Testis (tissue), 3 donors: ENCODE data around the gene TCF4. TPM values are rescaled to one million over a fixed set of nuclear protein-coding genes. Genes with fewer than 3 reads are reported as not detected.

Experiments used
- DNase-seq: peaks from one replicate; pipeline ENCODE4 v3.0.0-alpha.2; 2019
- H3K27ac ChIP-seq, 2 donors: fragments of 200-600 bp; sonication (generic); one replicate each; pipeline ENCODE4 v1.5.1; 2019
- H3K27me3 ChIP-seq: fragments of 200-600 bp; sonication (generic); one replicate; pipeline ENCODE4 v1.5.1; 2019
- H3K36me3 ChIP-seq: fragments of 200-600 bp; sonication (generic); one replicate; pipeline ENCODE4 v1.5.1; 2017; ENCODE audit warnings: low read depth; ENCODE audit errors: missing control alignments
- H3K4me1 ChIP-seq: fragments of 200-600 bp; sonication (generic); one replicate; pipeline ENCODE4 v1.5.1; 2019
- H3K4me3 ChIP-seq, 2 donors: fragments of 200-600 bp; sonication (generic); one replicate each; pipeline ENCODE4 v1.5.1; 2017 to 2019
- H3K9me3 ChIP-seq: fragments of 200-600 bp; sonication (generic); one replicate; pipeline ENCODE4 v1.5.1; 2017
- CTCF ChIP-seq, 3 experiments: fragments of 450-650 bp in 2 of 3; fragments of 200-600 bp in 1 of 3; sonication (generic) in 1 of 3; IDR thresholded peaks; one replicate each; pipeline ENCODE4 v1.5.1; 2016 to 2019; ENCODE audit warnings: antibody characterized with exemption in 3 of 3, mild to moderate bottlenecking in 2 of 3, moderate library complexity in 1 of 3
- POLR2A ChIP-seq: fragments of 450-650 bp; IDR thresholded peaks from one replicate; pipeline ENCODE4 v1.6.1; 2017; ENCODE audit warnings: antibody characterized with exemption, mild to moderate bottlenecking, moderate library complexity
- WGBS, 2 donors: methylation state at CpG; one replicate each; pipeline ENCODE4 v1.1.5; 2018; 5-methylcytosine and 5-hydroxymethylcytosine counted together
- intact Hi-C: fragments of 100-400 bp; cut with DNase I; formaldehyde crosslinking; loops from one replicate; pipeline ENCODE4 v1.15.1; 2023; ENCODE audit warnings: low total_unique reads
- polyA plus RNA-seq: library from polyadenylated mRNA; stranded (reverse); fragments of 350-450 nt; fragmentation: Illumina TruSeq; extraction: RNeasy Lipid Tissue Mini Kit (QIAGEN cat#74804); gene quantifications from one replicate; pipeline ENCODE4 v1.2.3, GENCODE V29; 2014; ENCODE audit warnings: low read depth, low replicate concordance; ENCODE audit not compliant: insufficient read depth
- total RNA-seq, 2 donors: library from RNA; depleted of rRNA; stranded (reverse); fragments of >200 nt; gene quantifications; one replicate each; pipeline ENCODE4 v1.2.3, GENCODE V29; 2016

TCF4 gene
- total and polyA plus RNA-seq, 3 donors from 2014 or later, result 50.8 to 122 (median 110) TPM

- no peaks in the 10 kb centered on the region for H3K9me3 ChIP-seq
- intact Hi-C loops, result no loop called here
- H3K27ac ChIP-seq, result no peak overlapping the region
- no peaks in the 10 kb centered on the region for H3K36me3 ChIP-seq
- TF ChIP-seq POLR2A, result no peak
- TF ChIP-seq CTCF (IDR thresholded peaks at IDR 0.05), result no peak
- no peak for DNase-seq
- H3K4me1 ChIP-seq, result no peaks in the 10 kb centered on the region
- H3K4me3 ChIP-seq, result no peak overlapping the region
- H3K27me3 ChIP-seq, result no peaks in the 10 kb centered on the region
- WGBS, 2 donors, result 84 to 88% methylated on average over 3 of the region's 3 CpGs
Measured at GRCh38 chr18:55296778-55297177, 291.2 kb downstream of the TCF4 start.

GRCh38 chr18:55296115-55296514, 291.9 kb downstream of the TCF4 start:
- H3K27ac ChIP-seq, result no peak overlapping the region
- H3K4me1 ChIP-seq, result no peaks in the 10 kb centered on the region
- H3K36me3 ChIP-seq, result no peaks in the 10 kb centered on the region
- no peak for DNase-seq
- 80 to 81% methylated on average over 2 of the region's 2 CpGs for WGBS, 2 donors
- H3K27me3 ChIP-seq, result no peaks in the 10 kb centered on the region
- H3K4me3 ChIP-seq, result no peak overlapping the region
- no peaks in the 10 kb centered on the region for H3K9me3 ChIP-seq
- intact Hi-C loops, result no loop called here
- no peak for TF ChIP-seq CTCF (IDR thresholded peaks at IDR 0.05)
- TF ChIP-seq POLR2A, result no peak

- no peak overlapping the region for H3K4me3 ChIP-seq
- no peak for DNase-seq
- intact Hi-C loops, result no loop called here
- H3K27me3 ChIP-seq, result no peaks in the 10 kb centered on the region
- TF ChIP-seq POLR2A (no peak), CTCF (IDR thresholded peaks at IDR 0.05) (no peak)
- 89 to 94% methylated on average over 2 of the region's 2 CpGs for WGBS, 2 donors
- no peaks in the 10 kb centered on the region for H3K9me3 ChIP-seq
- H3K4me1 ChIP-seq, result no peaks in the 10 kb centered on the region
- no peak overlapping the region for H3K27ac ChIP-seq
- no peaks in the 10 kb centered on the region for H3K36me3 ChIP-seq
Measured at GRCh38 chr18:55290898-55291297, 297.1 kb downstream of the TCF4 start.

GRCh38 chr18:55289775-55290174, 298.2 kb downstream of the TCF4 start:
- no peak for DNase-seq
- Histone ChIP-seq H3K9me3 (no peaks in the 10 kb centered on the region), H3K4me1 (no peaks in the 10 kb centered on the region), H3K27me3 (no peaks in the 10 kb centered on the region), H3K4me3 (no peak overlapping the region), H3K36me3 (no peaks in the 10 kb centered on the region), H3K27ac (no peak overlapping the region)
- TF ChIP-seq CTCF (IDR thresholded peaks at IDR 0.05) (no peak), POLR2A (no peak)
- intact Hi-C loops, result no loop called here
- 62 to 68% methylated on average over 2 of the region's 2 CpGs for WGBS, 2 donors

- H3K27ac ChIP-seq, result no peak overlapping the region
- intact Hi-C loops, result no loop called here
- no peaks in the 10 kb centered on the region for H3K36me3 ChIP-seq
- no peak for DNase-seq
- 57 to 59% methylated on average over 3 of the region's 3 CpGs for WGBS, 2 donors
- H3K4me1 ChIP-seq, result no peaks in the 10 kb centered on the region
- TF ChIP-seq CTCF (IDR thresholded peaks at IDR 0.05) (no peak), POLR2A (no peak)
- no peaks in the 10 kb centered on the region for H3K9me3 ChIP-seq
- no peak overlapping the region for H3K4me3 ChIP-seq
- no peaks in the 10 kb centered on the region for H3K27me3 ChIP-seq
Measured at GRCh38 chr18:55289048-55289447, 298.9 kb downstream of the TCF4 start.
